ENCODE results near the gene ST6GALNAC5. TPM values are rescaled to one million over a fixed set of nuclear protein-coding genes. Genes with fewer than 3 reads are reported as not detected.

ST6GALNAC5 gene
- total RNA-seq, 1 experiment from 2014 or later: not detected

DNA sequence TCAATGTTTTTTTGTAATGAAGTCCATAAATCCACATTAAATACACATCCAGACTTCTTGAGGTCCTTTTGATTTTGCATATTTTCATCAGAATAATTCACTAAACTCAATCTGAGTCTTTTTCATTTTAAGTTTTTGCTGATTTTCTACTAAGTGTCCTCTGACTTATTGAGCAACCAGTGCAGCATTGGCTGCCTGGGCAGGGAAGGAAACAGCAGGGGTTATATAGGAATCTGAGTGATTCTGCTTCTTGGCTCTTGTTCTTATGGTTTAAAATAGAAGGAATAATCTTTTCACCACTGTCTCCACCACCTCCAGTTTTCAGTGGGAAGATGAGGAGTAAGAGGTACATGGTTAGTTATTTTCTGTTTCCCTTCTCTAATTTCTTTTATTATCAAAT lies 88.4 kb downstream of the ST6GALNAC5 start:
- no peak for DNase-seq (ENCODE audit: low read depth, low spot score)

DNA sequence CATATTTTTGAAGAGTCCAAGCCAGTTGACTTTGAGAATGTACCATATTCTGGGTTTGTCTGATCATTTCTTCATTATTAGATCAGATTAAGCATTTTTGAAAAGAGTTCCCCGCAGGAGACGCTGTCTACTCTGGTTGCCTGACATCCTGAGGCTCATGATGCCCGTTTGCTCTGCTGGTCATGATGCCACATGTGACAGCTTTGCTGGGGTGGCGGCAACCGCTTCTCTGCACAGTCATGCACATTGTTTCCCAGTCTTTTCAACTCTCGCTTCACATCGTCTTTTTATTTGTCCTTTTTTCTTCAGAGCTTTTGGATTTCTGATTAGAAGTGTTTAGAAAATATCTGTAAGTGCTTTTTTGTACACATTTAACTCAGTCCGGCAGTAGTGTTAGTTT lies 90.7 kb downstream of the ST6GALNAC5 start:
- Histone ChIP-seq H3K36me3 (ENCODE audit: control insufficient read depth, insufficient read depth, low read length) (no peaks in the 10 kb centered on the region), H3K27me3 (ENCODE audit: control insufficient read depth, insufficient read depth, low read length) (no peaks in the 10 kb centered on the region), H3K4me1 (ENCODE audit: control insufficient read depth, insufficient read depth, low read length) (no peaks in the 10 kb centered on the region), H3K4me3 (ENCODE audit: low read depth in 2 of 2, low read length in 2 of 2) (no peak overlapping the region), H3K9me3 (ENCODE audit: control insufficient read depth, insufficient read depth, low read depth, low read length) (no peaks in the 10 kb centered on the region), H3K27ac (ENCODE audit: low read length) (no peak overlapping the region)
- BruUV-seq (replicated peaks): no TSS peak
- DNase-seq (ENCODE audit: low read depth, low spot score) (no peak), ATAC-seq (no peak)
- TF ChIP-seq, protein P1, sequence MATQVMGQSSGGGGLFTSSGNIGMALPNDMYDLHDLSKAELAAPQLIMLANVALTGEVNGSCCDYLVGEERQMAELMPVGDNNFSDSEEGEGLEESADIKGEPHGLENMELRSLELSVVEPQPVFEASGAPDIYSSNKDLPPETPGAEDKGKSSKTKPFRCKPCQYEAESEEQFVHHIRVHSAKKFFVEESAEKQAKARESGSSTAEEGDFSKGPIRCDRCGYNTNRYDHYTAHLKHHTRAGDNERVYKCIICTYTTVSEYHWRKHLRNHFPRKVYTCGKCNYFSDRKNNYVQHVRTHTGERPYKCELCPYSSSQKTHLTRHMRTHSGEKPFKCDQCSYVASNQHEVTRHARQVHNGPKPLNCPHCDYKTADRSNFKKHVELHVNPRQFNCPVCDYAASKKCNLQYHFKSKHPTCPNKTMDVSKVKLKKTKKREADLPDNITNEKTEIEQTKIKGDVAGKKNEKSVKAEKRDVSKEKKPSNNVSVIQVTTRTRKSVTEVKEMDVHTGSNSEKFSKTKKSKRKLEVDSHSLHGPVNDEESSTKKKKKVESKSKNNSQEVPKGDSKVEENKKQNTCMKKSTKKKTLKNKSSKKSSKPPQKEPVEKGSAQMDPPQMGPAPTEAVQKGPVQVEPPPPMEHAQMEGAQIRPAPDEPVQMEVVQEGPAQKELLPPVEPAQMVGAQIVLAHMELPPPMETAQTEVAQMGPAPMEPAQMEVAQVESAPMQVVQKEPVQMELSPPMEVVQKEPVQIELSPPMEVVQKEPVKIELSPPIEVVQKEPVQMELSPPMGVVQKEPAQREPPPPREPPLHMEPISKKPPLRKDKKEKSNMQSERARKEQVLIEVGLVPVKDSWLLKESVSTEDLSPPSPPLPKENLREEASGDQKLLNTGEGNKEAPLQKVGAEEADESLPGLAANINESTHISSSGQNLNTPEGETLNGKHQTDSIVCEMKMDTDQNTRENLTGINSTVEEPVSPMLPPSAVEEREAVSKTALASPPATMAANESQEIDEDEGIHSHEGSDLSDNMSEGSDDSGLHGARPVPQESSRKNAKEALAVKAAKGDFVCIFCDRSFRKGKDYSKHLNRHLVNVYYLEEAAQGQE (IDR thresholded peaks at IDR 0.05; ENCODE audit: insufficient read depth in 1 of 2, low read depth in 2 of 2, low read length in 1 of 2): no peak
- no peak for TF ChIP-seq TCF7L2 (IDR thresholded peaks at IDR 0.05; ENCODE audit: low read depth, low read length)
- TF ChIP-seq SIN3A (IDR thresholded peaks at IDR 0.05; ENCODE audit: borderline replicate concordance, insufficient read depth, low read depth, low read length): no peak
- TF ChIP-seq, protein P2, sequence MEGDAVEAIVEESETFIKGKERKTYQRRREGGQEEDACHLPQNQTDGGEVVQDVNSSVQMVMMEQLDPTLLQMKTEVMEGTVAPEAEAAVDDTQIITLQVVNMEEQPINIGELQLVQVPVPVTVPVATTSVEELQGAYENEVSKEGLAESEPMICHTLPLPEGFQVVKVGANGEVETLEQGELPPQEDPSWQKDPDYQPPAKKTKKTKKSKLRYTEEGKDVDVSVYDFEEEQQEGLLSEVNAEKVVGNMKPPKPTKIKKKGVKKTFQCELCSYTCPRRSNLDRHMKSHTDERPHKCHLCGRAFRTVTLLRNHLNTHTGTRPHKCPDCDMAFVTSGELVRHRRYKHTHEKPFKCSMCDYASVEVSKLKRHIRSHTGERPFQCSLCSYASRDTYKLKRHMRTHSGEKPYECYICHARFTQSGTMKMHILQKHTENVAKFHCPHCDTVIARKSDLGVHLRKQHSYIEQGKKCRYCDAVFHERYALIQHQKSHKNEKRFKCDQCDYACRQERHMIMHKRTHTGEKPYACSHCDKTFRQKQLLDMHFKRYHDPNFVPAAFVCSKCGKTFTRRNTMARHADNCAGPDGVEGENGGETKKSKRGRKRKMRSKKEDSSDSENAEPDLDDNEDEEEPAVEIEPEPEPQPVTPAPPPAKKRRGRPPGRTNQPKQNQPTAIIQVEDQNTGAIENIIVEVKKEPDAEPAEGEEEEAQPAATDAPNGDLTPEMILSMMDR (IDR thresholded peaks at IDR 0.05): no peak
- no peak for TF ChIP-seq POLR2AphosphoS5 (IDR thresholded peaks at IDR 0.05; ENCODE audit: low read depth, low read length)
- CTCF ChIA-PET: no interaction called here
- POLR2A ChIA-PET: no interaction called here
- in situ Hi-C loops (cut with HindIII; ENCODE audit: low pct_unique_long_range_greater_than_20kb, low sequenced_read_pairs) (no loop called here), intact Hi-C loops (cut with micrococcal nuclease; ENCODE audit: unreplicated experiment) (no loop called here)

More for the DNA sequence above, 88.4 kb downstream of the ST6GALNAC5 start:
- no peak for ATAC-seq
- ChIA-PET CTCF (no interaction called here), POLR2A (no interaction called here)
- Histone ChIP-seq H3K4me3 (ENCODE audit: low read depth in 2 of 2, low read length in 2 of 2) (no peak overlapping the region), H3K4me1 (ENCODE audit: control insufficient read depth, insufficient read depth, low read length) (no peaks in the 10 kb centered on the region), H3K36me3 (ENCODE audit: control insufficient read depth, insufficient read depth, low read length) (no peaks in the 10 kb centered on the region), H3K9me3 (ENCODE audit: control insufficient read depth, insufficient read depth, low read depth, low read length) (no peaks in the 10 kb centered on the region), H3K27me3 (ENCODE audit: control insufficient read depth, insufficient read depth, low read length) (no peaks in the 10 kb centered on the region), H3K27ac (ENCODE audit: low read length) (no peak overlapping the region)
- in situ Hi-C loops (cut with HindIII; ENCODE audit: low pct_unique_long_range_greater_than_20kb, low sequenced_read_pairs) (no loop called here), intact Hi-C loops (cut with micrococcal nuclease; ENCODE audit: unreplicated experiment) (no loop called here)
- TF ChIP-seq, protein P2 (IDR thresholded peaks at IDR 0.05): no peak
- TF ChIP-seq, protein P1 (IDR thresholded peaks at IDR 0.05; ENCODE audit: insufficient read depth in 1 of 2, low read depth in 2 of 2, low read length in 1 of 2): no peak
- TF ChIP-seq TCF7L2 (IDR thresholded peaks at IDR 0.05; ENCODE audit: low read depth, low read length) (no peak), SIN3A (IDR thresholded peaks at IDR 0.05; ENCODE audit: borderline replicate concordance, insufficient read depth, low read depth, low read length) (no peak), POLR2AphosphoS5 (IDR thresholded peaks at IDR 0.05; ENCODE audit: low read depth, low read length) (no peak)
- no TSS peak for BruUV-seq (replicated peaks)

All from Panc1 (cell line).